Fibroblast of lung (primary cell): Measurements from ENCODE around the gene PHLDA1.

Experiments used
- CTCF ChIP-seq, 2 donors: IDR thresholded peaks in 1 of 2; conservative IDR thresholded peaks in 1 of 2; 1 replicate in 1 of 2; 2 replicates in 1 of 2; pipeline ENCODE4 v1.5.1; 2011 to 2012; ENCODE audit warnings: low read length in 2 of 2, control low read depth in 1 of 2, inconsistent platforms in 1 of 2, low read depth in 1 of 2, mild to moderate bottlenecking in 1 of 2
- EZH2 ChIP-seq: IDR thresholded peaks from 2 replicates; pipeline ENCODE4 v1.5.1; 2012; ENCODE audit warnings: low read length, control low read depth, mild to moderate bottlenecking; ENCODE audit errors: missing control alignments

- TF ChIP-seq EZH2 (no peak), CTCF (conservative IDR thresholded peaks at IDR 0.05 in 1 of 2, IDR thresholded peaks at IDR 0.05 in 1 of 2; ENCODE audit: low read depth in 1 of 2, low read length in 2 of 2) (no peak)
Observed at GRCh38 chr12:76074701-76075336, 43.2 kb upstream of the PHLDA1 start.
